LNCAP (cell line): Measurements from ENCODE around the gene PPP1R12B.

Experiments
- TF ChIP-seq, protein P1 (sequence below): fragments of 450-650 bp; IDR thresholded peaks from 2 replicates; pipeline ENCODE4 v1.5.1; 2017; ENCODE audit warnings: mild to moderate bottlenecking

Gene PPP1R12B

DNA sequence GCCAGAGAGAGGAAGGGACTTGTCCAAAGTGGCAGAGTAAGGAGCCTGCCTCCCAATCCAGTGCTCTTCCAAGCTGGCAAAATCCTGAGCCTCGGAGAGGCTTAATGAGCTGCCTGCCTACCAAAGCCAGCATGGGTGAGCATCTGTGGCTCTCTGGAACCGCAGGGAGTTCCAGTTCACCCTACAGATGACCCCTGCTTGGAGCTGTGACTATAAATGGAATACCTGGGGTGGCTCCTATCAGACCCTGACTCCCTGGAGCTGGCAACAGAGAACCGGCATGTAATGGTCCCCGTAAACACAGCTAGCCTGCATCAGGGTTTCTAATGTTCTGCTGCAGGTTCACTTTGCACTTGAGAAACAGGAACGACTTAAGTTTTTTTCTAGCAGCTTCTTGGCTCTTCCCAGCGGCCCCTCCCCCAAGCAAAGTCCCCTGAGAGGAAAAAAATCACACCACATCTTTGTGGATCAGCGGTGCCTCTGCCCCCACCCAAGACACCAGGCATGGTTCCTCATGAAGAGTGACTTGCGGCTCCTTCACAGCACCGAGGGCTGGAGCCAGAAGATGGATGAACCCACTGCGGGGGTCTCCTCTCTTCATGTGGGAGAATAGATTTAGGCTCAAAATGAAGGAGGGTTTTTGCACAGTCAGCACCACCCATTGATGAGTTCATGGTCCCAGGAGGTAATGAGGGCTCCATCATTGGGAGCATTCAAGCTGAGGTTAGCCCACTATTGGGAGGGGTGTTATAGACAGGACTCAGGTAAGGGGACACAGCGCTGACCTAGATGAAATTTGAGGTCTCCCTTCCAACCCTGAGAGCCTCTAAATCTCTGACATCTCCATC is 282.8 kb downstream of the PPP1R12B start:
- TF ChIP-seq, protein P1, sequence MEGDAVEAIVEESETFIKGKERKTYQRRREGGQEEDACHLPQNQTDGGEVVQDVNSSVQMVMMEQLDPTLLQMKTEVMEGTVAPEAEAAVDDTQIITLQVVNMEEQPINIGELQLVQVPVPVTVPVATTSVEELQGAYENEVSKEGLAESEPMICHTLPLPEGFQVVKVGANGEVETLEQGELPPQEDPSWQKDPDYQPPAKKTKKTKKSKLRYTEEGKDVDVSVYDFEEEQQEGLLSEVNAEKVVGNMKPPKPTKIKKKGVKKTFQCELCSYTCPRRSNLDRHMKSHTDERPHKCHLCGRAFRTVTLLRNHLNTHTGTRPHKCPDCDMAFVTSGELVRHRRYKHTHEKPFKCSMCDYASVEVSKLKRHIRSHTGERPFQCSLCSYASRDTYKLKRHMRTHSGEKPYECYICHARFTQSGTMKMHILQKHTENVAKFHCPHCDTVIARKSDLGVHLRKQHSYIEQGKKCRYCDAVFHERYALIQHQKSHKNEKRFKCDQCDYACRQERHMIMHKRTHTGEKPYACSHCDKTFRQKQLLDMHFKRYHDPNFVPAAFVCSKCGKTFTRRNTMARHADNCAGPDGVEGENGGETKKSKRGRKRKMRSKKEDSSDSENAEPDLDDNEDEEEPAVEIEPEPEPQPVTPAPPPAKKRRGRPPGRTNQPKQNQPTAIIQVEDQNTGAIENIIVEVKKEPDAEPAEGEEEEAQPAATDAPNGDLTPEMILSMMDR: no peak

DNA sequence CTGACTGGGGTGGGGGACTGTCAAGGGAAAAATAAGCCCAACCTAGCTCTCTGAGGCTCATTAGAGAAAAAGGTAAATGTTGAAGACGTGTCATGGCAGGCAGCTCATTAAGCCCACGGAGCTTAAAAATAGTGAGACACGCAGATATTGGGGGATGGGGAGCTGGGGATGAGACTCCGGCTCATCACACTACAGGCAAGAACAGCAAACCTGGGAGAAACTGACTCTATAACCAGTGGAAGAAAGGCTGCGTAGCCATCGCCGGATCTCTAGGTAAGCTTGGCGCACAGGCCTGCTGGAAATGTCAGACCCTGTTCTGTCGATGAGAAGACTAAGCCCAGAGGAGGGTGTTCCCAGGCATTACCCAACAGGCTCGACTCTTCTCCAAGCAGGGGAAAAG is 283.7 kb downstream of the PPP1R12B start:
- TF ChIP-seq, protein P1: no peak

DNA sequence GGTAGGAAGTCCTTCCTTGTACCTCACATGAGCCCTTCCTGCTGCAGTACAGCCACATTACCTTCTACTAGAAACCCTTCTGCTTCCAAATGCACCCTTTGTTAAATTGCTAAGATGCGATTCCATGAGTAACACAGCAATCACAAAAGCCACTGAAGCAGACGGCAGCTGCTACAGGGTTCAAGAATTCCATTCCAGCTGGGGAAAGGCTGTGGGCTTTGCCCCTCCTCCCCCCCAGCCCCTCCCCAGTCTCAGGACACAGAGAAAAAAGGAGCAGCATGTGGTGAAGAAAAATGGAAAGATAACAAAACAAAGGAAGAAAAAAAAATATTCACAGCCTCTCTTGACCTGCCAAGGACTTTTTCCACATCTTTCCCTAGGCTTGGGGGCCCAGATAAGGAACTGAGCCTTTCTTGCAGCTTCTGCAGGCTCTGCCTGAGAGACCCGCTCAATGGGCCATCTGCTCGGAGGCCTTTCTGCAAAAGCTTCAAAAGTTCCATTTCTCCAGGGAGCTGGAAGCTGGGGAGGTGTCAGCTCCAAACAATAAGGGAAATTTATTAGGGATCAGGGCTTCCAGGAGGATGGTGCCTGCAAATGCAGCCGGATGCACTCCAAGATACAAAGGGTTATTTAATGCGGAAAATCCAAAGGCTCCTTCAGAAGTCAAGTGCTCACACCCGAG is 289.7 kb downstream of the PPP1R12B start:
- TF ChIP-seq, protein P1: no peak

DNA sequence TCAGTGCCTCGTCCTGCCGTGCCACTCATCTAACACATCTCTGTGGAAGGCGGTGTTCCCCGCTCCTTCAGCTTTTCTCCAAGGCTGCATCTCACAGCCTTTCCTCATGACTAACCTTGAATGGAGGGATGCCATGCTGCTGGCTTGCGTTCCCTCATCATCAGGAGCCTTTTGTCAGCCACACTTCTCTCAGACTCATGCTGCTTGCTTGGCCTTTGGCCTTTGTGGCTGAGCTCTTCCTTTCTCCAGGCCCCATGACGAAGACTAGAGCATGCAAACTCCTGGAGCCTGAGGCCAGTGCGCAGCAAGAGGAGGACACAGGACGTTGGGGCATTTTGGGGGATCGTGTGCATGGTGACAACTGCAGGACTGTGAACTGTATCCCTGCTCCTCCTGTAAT is 291.0 kb downstream of the PPP1R12B start:
- TF ChIP-seq, protein P1: no peak

DNA sequence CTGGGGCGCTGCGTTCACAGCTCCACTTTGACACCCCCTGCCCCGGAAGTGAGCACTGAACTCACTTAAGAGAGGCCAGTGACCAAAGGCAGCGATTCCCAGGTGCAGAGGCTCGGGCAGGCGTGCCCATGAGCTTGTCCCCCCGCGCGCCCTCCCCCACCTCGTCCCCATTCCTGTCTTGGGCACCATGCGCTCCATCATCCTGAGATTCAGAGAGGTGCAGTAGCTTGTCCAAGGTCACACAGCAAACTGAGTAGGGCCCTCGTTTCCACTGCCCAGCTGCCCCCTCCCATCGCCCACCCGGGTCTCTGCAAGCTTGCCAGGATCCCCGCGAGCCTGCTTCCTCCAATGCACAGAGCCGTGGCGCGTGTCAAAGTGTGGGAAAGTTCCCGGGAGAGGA is 293.7 kb downstream of the PPP1R12B start:
- TF ChIP-seq, protein P1: no peak
